Endothelial cell of hepatic sinusoid (primary cell): Measurements from ENCODE around the gene HSD17B11.
"Not testable (repeated sequence)": the region's sequence is repeated elsewhere in the genome, so short reads cannot be mapped to it uniquely, and the experiment has no call there.

Experiments
- in situ Hi-C: cut with HindIII; loops from 2 replicates; pipeline ENCODE4 v1.10.0; 2017; ENCODE audit warnings: low sequenced_read_pairs

The HSD17B11 gene

GRCh38 chr4:87390891-87391575 lies at the start of gene HSD17B11:
HSD17B11 (minus strand) TSS chr4:87391188; CDS start chr4:87391070, 118 bp downstream.
- in situ Hi-C loops, result no loop called here

GRCh38 chr4:87433342-87433741 lies 42.4 kb upstream of the HSD17B11 start:
- in situ Hi-C loops, result no loop called here

GRCh38 chr4:87430038-87430437 lies 39.0 kb upstream of the HSD17B11 start:
- in situ Hi-C loops, result no loop called here

GRCh38 chr4:87428979-87429378 lies 38.0 kb upstream of the HSD17B11 start:
- in situ Hi-C loops, result no loop called here

- in situ Hi-C loops, result no loop called here
Measured at GRCh38 chr4:87427518-87427868, 36.5 kb upstream of the HSD17B11 start.

GRCh38 chr4:87426865-87427517 lies 36.0 kb upstream of the HSD17B11 start:
- in situ Hi-C loops, result no loop called here

- in situ Hi-C loops, result no loop called here
Measured at GRCh38 chr4:87425711-87426110, 34.7 kb upstream of the HSD17B11 start.

- in situ Hi-C loops, result not testable (repeated sequence)
Measured at GRCh38 chr4:87424099-87424543, 33.1 kb upstream of the HSD17B11 start.

- in situ Hi-C loops, result no loop called here
Measured at GRCh38 chr4:87423317-87424098, 32.5 kb upstream of the HSD17B11 start.

- in situ Hi-C loops, result no loop called here
Measured at GRCh38 chr4:87422104-87423052, 31.4 kb upstream of the HSD17B11 start, which contains the start of gene NUDT9. NUDT9 (plus strand) TSS chr4:87422573; CDS start chr4:87422906, 333 bp downstream.

- in situ Hi-C loops, result no loop called here
Measured at GRCh38 chr4:87420276-87420830, 29.4 kb upstream of the HSD17B11 start.

- in situ Hi-C loops, result no loop called here
Measured at GRCh38 chr4:87419578-87420249, 28.7 kb upstream of the HSD17B11 start.

- in situ Hi-C loops, result not testable (repeated sequence)
Measured at GRCh38 chr4:87418410-87418809, 27.4 kb upstream of the HSD17B11 start.

GRCh38 chr4:87416965-87417364 lies 26.0 kb upstream of the HSD17B11 start:
- in situ Hi-C loops, result no loop called here

GRCh38 chr4:87414816-87415215 lies 23.8 kb upstream of the HSD17B11 start:
- in situ Hi-C loops, result no loop called here

- in situ Hi-C loops, result no loop called here
Measured at GRCh38 chr4:87410679-87411078, 19.7 kb upstream of the HSD17B11 start.

GRCh38 chr4:87410157-87410556 lies 19.2 kb upstream of the HSD17B11 start:
- in situ Hi-C loops, result no loop called here

- in situ Hi-C loops, result no loop called here
Measured at GRCh38 chr4:87409420-87409939, 18.5 kb upstream of the HSD17B11 start.

GRCh38 chr4:87406902-87407301 lies 15.9 kb upstream of the HSD17B11 start:
- in situ Hi-C loops, result not testable (repeated sequence)
